GM04503 (cell line): ENCODE measurements around the gene RPGRIP1L.

Source experiments
- DNase-seq: peaks from one replicate; pipeline ENCODE4 v3.0.0-alpha.2; 2012; ENCODE audit warnings: low read depth

RPGRIP1L gene

DNA sequence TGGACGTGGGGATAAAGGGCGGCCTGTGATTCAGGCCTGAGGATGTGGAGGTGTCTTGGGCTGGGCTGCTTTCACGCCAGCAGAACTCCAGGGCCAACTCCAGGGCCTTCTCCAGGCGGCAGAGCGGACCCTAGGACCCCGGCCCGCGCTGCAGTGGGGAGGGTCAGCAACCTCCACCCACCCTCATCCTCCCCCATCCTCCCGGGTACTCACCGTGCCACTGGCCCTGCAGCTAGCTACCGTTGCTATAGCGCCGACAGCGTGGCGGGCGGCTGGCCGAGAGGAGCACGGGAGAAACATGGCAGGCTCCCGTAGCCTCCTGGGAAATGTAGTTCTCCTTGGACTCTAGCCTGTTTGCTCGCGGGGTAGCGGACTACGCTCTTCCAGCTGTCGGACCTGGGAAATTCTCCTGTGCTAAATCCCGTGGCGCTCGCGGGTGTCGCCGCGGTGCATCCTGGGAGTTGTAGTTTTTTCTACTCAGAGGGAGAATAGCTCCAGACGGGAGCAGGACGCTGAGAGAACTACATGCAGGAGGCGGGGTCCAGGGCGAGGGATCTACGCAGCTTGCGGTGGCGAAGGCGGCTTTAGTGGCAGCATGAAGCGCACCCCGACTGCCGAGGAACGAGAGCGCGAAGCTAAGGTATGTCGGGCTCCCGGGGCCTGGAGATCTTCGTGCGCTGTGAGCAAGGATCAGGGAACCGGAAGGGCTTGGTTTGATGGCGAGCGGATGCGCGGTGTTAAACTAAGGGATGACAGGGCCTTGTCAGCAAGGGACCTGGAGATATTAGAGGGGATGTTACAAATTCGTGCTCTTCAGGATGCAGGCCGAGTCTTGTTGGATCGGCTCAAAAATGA, at the start of gene RPGRIP1L, which contains the start of gene FTO:
Gene RPGRIP1L, minus strand, starts transcription at position 270 of the 855 bp plus-strand sequence. CDS start 3,136 bp downstream, outside the sequence.
Gene FTO, plus strand, starts transcription at position 567 of the 855 bp plus-strand sequence.
- peak; percentile 96 for DNase-seq

- DNase-seq = no peak
These were observed 49.8 kb upstream of the RPGRIP1L start for GRCh38 chr16:53753431-53753830.

DNA sequence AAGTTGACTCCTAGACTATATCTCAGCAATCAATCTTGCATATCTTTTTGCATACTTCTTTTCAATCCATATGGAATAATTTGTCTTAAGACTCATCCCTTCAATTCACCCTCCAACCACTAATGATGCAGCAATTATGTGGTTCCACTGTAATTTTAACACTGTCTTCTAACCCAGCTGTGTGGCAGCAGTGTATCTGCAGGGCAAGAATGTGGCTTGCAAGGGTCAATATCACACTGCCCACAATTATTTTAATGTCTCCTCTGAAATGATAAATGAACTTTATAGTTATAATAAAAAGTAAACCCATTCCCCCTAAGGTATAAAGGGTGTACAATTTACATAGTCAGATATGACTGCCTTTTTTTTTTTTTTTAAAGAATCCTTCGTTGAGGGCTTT, 48.9 kb upstream of the RPGRIP1L start:
- DNase-seq = no peak

GRCh38 chr16:53745753-53746266, 42.2 kb upstream of the RPGRIP1L start:
- DNase-seq = no peak

GRCh38 chr16:53745086-53745485, 41.4 kb upstream of the RPGRIP1L start:
- DNase-seq = peak; percentile 86

GRCh38 chr16:53744449-53744848, 40.8 kb upstream of the RPGRIP1L start:
- no peak for DNase-seq

- DNase-seq = no peak
These were observed 39.5 kb upstream of the RPGRIP1L start for GRCh38 chr16:53743149-53743566.

DNA sequence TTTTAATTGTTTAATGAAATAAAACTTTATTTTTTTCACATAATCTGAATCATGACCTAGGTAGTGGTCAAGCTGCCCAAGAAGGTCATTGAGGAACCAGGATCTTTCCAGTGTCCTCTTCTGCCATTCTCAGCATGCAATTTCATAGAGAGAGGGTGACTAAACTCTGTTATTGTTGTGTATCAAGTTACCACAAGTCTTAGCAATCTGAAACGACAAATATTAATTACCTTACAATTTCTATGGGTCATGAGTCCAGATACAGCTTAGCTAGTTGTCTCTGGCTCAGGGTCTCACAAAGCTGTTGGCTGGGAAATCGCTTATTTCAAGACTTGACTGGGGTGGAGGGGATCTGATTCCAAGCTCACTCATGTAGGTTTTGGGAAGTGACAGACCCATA, 37.9 kb upstream of the RPGRIP1L start:
- no peak for DNase-seq

DNA sequence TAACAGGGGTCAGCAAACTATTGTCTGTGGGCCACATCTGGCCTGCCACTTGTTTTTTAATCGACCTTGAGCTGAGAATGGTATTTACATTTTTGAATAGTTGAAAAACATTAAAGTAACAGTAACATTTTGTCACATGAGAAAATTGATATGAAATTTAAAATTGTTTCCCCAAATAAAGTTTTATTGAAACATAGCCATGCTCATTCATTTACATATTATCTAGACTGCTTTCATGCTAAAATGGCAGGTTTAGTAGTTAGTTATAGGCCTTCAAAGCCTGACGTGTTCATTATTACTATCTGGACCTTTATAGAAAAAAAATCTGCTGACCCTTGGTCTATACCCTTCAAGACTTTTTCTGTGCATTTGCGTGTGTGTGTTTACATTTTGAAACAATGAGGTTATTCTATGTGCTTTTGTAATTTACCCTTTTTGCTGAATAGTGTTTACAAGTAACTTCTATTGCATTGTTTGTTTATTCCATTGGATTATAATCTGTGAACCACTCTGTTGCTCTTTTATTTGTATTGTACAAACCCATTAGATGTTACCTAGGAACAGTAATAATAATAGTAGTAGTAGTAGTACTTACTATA, 37.4 kb upstream of the RPGRIP1L start:
- DNase-seq = no peak

DNA sequence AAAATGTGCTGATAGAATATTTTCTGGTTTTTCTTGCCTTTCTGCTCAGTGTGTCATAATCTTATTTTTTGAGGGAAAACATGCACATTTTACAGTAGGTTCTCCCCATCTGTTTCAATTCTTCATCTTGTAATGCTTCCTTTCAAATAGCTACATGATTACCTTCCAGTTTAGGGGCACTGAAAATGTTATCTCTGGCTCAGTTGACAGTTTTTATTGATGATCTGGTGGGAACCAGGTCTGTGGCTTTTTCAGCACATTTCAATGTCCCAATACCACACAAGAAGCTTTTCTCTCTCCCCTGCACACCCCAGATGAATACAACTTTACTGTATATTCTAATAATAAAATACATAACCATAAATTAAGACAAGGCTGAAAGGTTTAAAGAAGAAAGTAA, 36.8 kb upstream of the RPGRIP1L start:
- no peak for DNase-seq

GRCh38 chr16:53737552-53737951, 33.9 kb upstream of the RPGRIP1L start:
- no peak for DNase-seq

DNA sequence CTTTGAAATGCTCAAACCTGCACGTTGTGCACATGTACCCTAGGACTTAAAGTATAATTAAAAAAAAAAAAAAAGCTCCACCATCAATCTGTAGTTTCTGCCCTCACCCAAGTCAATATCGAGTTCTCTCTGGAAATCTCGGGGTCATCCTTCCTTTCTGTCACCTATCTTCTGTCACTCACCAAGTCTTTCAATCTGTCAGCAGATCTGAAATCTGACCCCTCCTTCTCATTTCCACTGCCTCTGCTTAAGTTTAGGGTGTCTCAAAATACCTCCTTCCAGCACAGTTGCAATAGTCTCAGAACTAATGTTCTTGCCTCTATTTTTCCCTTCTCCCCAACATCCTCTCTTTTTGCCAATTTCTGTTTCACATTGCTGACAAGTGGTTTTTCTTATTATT, 32.6 kb upstream of the RPGRIP1L start:
- DNase-seq = no peak

DNA sequence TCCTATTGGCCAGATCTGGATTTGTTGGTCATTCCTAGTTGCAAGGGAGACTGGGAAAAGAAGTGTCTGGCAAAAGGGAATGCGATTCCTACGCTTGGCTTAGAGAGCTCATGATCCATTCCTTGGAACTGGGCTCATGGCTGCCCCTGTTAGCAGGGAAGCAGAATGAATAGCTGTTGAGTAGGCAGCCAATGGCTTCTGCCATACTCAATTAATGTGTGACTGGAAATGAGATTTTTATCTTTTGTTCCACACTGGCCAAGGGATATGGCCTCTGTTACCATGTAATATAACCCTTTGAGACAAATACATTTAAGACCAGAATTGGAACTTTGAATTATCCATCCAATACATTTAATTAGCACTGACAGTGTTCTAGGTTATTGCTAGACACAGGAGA, 31.2 kb upstream of the RPGRIP1L start:
- DNase-seq = no peak

DNA sequence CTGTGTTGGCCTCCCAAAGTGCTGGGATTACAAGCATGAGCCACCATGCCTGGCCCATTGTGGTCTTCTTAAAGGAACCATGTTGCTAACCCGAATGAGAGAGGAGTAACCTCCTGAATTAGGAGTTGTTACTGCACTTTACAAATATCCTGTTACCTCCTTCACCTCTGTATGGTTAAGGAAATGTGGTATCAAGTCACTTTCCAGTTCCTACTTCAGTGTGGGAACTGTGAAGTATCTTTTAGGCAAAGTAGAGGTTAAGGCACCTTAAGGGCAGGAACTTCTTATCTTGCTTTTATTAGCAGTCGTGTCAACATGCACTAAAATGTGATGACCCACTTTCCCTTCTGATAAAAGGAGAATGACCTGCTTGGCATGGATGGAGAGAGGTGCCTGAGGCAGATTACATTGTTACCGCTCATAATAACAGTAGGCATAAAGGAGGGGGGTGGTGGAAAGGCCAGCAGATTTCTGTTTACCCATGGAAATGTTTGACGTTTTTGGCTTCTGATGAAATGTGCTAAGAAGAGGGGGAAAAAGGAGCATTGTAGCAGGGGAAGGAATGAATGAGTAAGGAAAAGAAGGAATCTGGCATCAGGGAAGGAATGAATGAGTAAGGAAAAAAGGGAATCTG, 28.8 kb upstream of the RPGRIP1L start:
- DNase-seq = no peak

DNA sequence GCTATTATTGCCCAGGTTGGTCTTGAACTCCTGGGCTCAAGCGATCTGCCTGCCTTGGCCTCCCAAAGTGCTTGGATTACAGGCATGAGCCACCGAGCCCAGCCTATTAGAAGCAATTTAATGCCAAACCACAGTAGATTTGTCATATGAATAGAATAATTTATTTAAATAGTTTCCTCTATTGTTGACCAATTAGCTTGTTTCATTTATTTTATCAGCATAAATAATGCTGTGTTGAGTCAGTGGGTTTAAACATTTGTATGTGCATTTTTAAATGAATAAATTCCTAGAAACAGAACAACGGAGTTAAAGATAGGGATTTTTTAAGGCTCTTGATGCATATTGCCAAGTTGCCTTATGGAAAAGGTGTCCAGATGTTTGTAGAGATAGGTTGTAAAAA, 27.0 kb upstream of the RPGRIP1L start:
- DNase-seq = no peak

GRCh38 chr16:53726625-53727024, 23.0 kb upstream of the RPGRIP1L start:
- DNase-seq = no peak

GRCh38 chr16:53721017-53721416, 17.4 kb upstream of the RPGRIP1L start:
- DNase-seq = no peak

- DNase-seq = no peak
These were observed 13.9 kb upstream of the RPGRIP1L start for GRCh38 chr16:53717577-53717976.

DNA sequence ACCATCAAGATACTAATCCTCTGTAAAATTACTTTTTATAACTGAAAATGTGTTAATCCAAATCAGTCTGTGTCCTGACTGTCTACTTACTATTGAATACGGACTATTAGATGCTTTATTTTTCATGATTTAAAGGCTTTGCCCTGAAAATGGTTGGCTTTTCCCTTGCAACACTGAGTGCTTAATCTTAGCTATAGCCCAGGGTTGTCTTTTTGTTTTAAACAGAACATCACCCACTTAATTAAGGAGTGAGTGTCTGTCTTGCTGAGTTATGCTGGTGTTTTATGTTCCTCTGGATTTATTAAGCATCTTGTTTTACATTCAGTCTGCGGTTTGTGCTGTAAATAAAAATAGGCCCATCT, 11.3 kb upstream of the RPGRIP1L start:
- DNase-seq = no peak

- peak; percentile 39 for DNase-seq
These were observed 10.8 kb upstream of the RPGRIP1L start for GRCh38 chr16:53714205-53715022.

DNA sequence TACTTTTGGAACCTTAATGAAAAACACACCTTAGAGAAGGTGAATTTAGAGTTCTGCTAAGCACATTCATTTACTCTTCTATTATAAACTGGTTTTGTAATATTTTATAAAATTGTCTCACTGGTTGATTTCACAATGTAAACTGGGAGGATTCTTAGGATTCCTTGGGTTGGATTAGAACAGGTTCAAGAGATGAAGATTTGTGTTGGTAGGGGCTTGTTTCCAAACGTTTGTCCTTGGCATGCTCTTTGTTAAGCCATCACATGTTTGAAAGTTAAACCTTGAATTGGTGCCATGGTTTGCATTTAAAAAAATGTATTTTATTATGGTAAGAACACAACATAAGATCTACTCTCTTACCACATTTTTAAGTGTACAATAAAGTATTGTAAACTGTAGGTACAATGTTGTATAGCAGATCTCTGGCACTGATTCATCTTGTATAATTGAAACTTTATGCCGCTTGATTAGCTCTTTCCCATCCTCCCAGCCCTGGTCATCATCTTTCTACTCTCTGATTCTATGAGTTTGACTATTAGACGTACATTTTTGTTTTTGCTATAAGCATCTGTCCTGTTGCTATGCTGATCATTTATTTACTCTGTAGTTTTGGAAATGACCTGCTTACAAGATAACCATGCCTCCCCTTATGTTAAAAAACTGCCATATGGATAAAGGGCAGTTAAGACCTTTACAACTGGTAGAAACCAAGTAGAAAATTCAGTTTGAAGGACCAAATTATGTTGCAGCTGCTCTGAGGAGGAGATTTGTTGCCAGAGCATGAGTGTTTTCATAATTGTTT, 9.9 kb upstream of the RPGRIP1L start:
- DNase-seq = no peak
